HEK293 (cell line): ENCODE measurements around the gene DCAF7.
A peak's percentile ranks its signal among the peaks of the same experiment; 100 is the strongest.

Experiments
- CTCF ChIA-PET: fragments of 350-600 bp; formaldehyde crosslinking; extraction: SDS; loops from one replicate; lab custom pipeline; 2021; ENCODE audit warnings: antibody characterized with exemption; lab: Yijun Ruan, JAX
- POLR2A ChIA-PET: fragments of 300-600 bp; formaldehyde crosslinking; extraction: SDS; loops from one replicate; lab custom pipeline; 2020; ENCODE audit warnings: antibody characterized with exemption, inconsistent platforms; lab: Yijun Ruan, JAX
- H3K27ac ChIP-seq: fragments of 200-500 bp; sonication (Bioruptor generic); 2 replicates; pipeline ENCODE4 v1.5.1; 2014; ENCODE audit warnings: low read depth, low read length, control low read depth, inconsistent platforms; ENCODE audit errors: extremely low read depth
- H3K36me3 ChIP-seq, 2 experiments: fragments of 200-500 bp in 1 of 2; sonication (Bioruptor generic) in 1 of 2; 1 replicate in 1 of 2; 2 replicates in 1 of 2; pipeline ENCODE4 v1.5.1; 2014 to 2017; ENCODE audit warnings: inconsistent platforms in 2 of 2, low read length in 2 of 2; ENCODE audit not compliant: control insufficient read depth in 2 of 2, insufficient read depth in 1 of 2
- H3K4me1 ChIP-seq: fragments of 200-500 bp; sonication (Bioruptor generic); 2 replicates; pipeline ENCODE4 v1.5.1; 2014; ENCODE audit warnings: mild to moderate bottlenecking, low read length, inconsistent platforms; ENCODE audit not compliant: control insufficient read depth, insufficient read depth
- H3K4me3 ChIP-seq: 2 replicates; pipeline ENCODE4 v1.5.1; 2011; ENCODE audit warnings: low read depth, mild to moderate bottlenecking, control low read depth, low read length, moderate library complexity
- H3K9me3 ChIP-seq: fragments of 200-500 bp; sonication (Bioruptor generic); 2 replicates; pipeline ENCODE4 v1.5.1; 2014; ENCODE audit warnings: low read depth, low read length, inconsistent platforms; ENCODE audit not compliant: control insufficient read depth, insufficient read depth
- AEBP2 ChIP-seq: fragments of 450-650 bp; formaldehyde crosslinking; IDR thresholded peaks from 2 replicates; pipeline ENCODE4 v1.5.1; 2016; ENCODE audit warnings: missing biosample characterization, missing genetic modification characterization, borderline replicate concordance
- FEZF1 ChIP-seq: fragments of 450-650 bp; formaldehyde crosslinking; IDR thresholded peaks from 2 replicates; pipeline ENCODE4 v1.5.1; 2016; ENCODE audit warnings: missing biosample characterization, missing genetic modification characterization
- GLI2 ChIP-seq: fragments of 450-650 bp; formaldehyde crosslinking; IDR thresholded peaks from 2 replicates; pipeline ENCODE4; 2017; ENCODE audit warnings: missing biosample characterization, missing genetic modification characterization, low read depth, borderline replicate concordance
- KLF1 ChIP-seq: fragments of 450-650 bp; formaldehyde crosslinking; IDR thresholded peaks from 2 replicates; pipeline ENCODE4 v1.5.1; 2016; ENCODE audit warnings: missing biosample characterization, missing genetic modification characterization
- PRDM2 ChIP-seq: fragments of 450-650 bp; formaldehyde crosslinking; IDR thresholded peaks from 2 replicates; pipeline ENCODE4 v1.5.1; 2016; ENCODE audit warnings: missing biosample characterization, missing genetic modification characterization, borderline replicate concordance
- ZFHX2 ChIP-seq: fragments of 450-650 bp; formaldehyde crosslinking; conservative IDR thresholded peaks from 2 replicates; pipeline ENCODE4 v1.5.1; 2016; ENCODE audit warnings: missing biosample characterization, missing genetic modification characterization
- ZNF169 ChIP-seq: fragments of 450-650 bp; formaldehyde crosslinking; IDR thresholded peaks from 2 replicates; pipeline ENCODE4 v1.5.1; 2016; ENCODE audit warnings: missing biosample characterization, missing genetic modification characterization
- ZNF311 ChIP-seq: fragments of 450-650 bp; formaldehyde crosslinking; IDR thresholded peaks from 2 replicates; pipeline ENCODE4 v1.5.1; 2017; ENCODE audit warnings: missing biosample characterization, missing genetic modification characterization, borderline replicate concordance
- ZNF335 ChIP-seq: fragments of 450-650 bp; formaldehyde crosslinking; conservative IDR thresholded peaks from 2 replicates; pipeline ENCODE4 v1.5.1; 2016; ENCODE audit warnings: missing biosample characterization, missing genetic modification characterization
- ZNF488 ChIP-seq: fragments of 450-650 bp; formaldehyde crosslinking; IDR thresholded peaks from 2 replicates; pipeline ENCODE4 v1.5.1; 2016; ENCODE audit warnings: missing biosample characterization, missing genetic modification characterization
- ZNF530 ChIP-seq: fragments of 450-650 bp; formaldehyde crosslinking; IDR thresholded peaks from 2 replicates; pipeline ENCODE4 v1.5.1; 2016; ENCODE audit warnings: low read depth, missing biosample characterization, missing genetic modification characterization
- ZNF623 ChIP-seq: fragments of 450-650 bp; formaldehyde crosslinking; IDR thresholded peaks from 2 replicates; pipeline ENCODE4 v1.5.1; 2016; ENCODE audit warnings: missing biosample characterization, missing genetic modification characterization
- ZNF639 ChIP-seq: fragments of 450-650 bp; formaldehyde crosslinking; IDR thresholded peaks from 2 replicates; pipeline ENCODE4 v1.5.1; 2016; ENCODE audit warnings: missing biosample characterization, missing genetic modification characterization
- ZNF777 ChIP-seq: fragments of 450-650 bp; formaldehyde crosslinking; IDR thresholded peaks from 2 replicates; pipeline ENCODE4 v1.5.1; 2017; ENCODE audit warnings: missing biosample characterization, missing genetic modification characterization, borderline replicate concordance
- TF ChIP-seq, protein P1 (sequence below): fragments of 450-650 bp; formaldehyde crosslinking; IDR thresholded peaks from 2 replicates; pipeline ENCODE4; 2016; ENCODE audit warnings: missing biosample characterization, missing genetic modification characterization

The DCAF7 gene

DNA sequence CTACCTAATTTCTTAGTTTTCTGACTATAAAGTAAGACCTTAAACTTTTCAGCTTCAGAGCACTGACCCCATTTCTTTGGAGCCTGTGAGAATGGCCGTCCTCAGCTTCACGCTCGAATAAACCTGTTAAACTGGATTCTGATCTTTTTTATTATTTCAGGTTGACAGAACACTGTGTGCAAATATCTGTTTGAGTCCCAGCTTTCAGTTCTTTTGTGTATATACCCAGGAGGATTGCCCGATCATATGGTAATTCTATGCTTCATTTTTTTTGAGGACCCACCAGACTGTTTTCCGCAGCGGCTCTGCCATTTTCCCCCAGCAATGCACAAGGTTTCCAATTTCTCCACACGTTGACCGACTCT, 47.0 kb upstream of the DCAF7 start:
- no peak for TF ChIP-seq ZNF530
- TF ChIP-seq FEZF1 (tag by site-specific recombination), result no peak
- no peak for TF ChIP-seq KLF1 (tag by site-specific recombination)
- TF ChIP-seq, protein P1, sequence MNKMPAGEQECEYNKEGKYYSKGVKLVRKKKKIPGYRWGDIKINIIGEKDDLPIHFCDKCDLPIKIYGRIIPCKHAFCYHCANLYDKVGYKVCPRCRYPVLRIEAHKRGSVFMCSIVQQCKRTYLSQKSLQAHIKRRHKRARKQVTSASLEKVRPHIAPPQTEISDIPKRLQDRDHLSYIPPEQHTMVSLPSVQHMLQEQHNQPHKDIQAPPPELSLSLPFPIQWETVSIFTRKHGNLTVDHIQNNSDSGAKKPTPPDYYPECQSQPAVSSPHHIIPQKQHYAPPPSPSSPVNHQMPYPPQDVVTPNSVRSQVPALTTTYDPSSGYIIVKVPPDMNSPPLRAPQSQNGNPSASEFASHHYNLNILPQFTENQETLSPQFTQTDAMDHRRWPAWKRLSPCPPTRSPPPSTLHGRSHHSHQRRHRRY (tag by site-specific recombination), result no peak
- no peak for TF ChIP-seq AEBP2 (tag by site-specific recombination)
- TF ChIP-seq ZNF488 (tag by site-specific recombination), result no peak
- no peak for TF ChIP-seq GLI2 (tag by site-specific recombination)
- TF ChIP-seq PRDM2 (tag by site-specific recombination), result no peak
- TF ChIP-seq ZFHX2, result no peak
- TF ChIP-seq ZNF169 (tag by site-specific recombination), result no peak
- TF ChIP-seq ZNF311 (tag by site-specific recombination), result no peak

GRCh38 chr17:63504261-63504660, 46.0 kb upstream of the DCAF7 start:
- H3K4me3 ChIP-seq, result no peak overlapping the region
- POLR2A ChIA-PET, result no interaction called here
- H3K27ac ChIP-seq, result no peak overlapping the region
- no peaks in the 10 kb centered on the region for H3K36me3 ChIP-seq
- CTCF ChIA-PET, result no interaction called here
- TF ChIP-seq ZNF623 (tag by site-specific recombination) (no peak), ZNF777 (no peak), ZNF639 (no peak), ZNF335 (tag by site-specific recombination) (0 out of 2 replicates have a peak, but pooled peaks have one; percentile 1), KLF1 (tag by site-specific recombination) (no peak)
- no peaks in the 10 kb centered on the region for H3K4me1 ChIP-seq
- no peaks in the 10 kb centered on the region for H3K9me3 ChIP-seq

More for the DNA sequence above, 47.0 kb upstream of the DCAF7 start:
- no peak overlapping the region for H3K4me3 ChIP-seq
- H3K27ac ChIP-seq, result no peak overlapping the region
- CTCF ChIA-PET, result interaction anchor here (0.7 to 1.3 kb wide), 3 partner anchors 11 to 78 kb away, joined by 4 to 8 read pairs (median 5); no protein-coding TSS in a partner anchor
- H3K9me3 ChIP-seq, result no peaks in the 10 kb centered on the region
- POLR2A ChIA-PET, result no interaction called here
- H3K36me3 ChIP-seq, result no peaks in the 10 kb centered on the region
- no peaks in the 10 kb centered on the region for H3K4me1 ChIP-seq
